ENCODE data around the gene THAP2.
A peak's percentile ranks its signal among the peaks of the same experiment; 100 is the strongest.

Gene THAP2

DNA sequence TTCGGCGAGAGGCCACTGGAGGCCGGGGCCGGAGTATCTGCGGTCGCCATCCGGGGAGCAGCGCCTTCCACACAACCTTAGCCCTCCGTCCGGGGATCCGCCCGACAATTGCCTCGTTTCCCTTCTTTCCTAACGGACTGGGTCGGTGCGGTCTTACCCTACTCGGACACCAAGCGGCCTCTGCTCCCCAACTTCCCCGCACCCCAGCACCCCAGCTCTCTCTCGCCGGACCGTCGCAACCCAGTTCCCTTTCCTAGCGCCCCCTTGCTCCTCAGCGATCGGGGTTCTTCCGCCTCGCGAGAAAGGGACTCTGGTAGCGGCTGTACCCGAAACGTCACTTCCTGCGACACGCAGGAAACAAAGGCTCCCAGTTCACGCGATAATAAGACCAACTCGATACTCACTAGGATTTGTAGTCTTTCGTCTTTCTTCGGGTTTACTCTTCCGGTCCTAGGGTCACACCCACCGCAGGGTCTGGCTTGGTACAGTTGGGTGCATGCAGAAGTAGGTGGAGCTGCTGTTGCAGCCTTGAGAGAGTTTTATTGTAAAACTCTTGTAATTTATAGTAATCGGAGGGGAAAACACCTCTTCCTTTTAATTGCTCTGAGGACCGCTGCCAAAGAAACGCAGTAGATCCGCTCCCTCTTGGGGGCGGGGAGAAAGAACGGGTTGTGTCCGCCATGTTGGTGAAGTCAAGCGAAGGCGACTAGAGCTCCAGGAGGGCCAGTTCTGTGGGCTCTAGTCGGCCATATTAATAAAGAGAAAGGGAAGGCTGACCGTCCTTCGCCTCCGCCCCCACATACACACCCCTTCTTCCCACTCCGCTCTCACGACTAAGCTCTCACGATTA lies at the start of gene THAP2, which contains the start of gene ZFC3H1:
Gene THAP2, plus strand, starts transcription at position 741 of the 850 bp plus-strand sequence. CDS start 209 bp downstream, outside the sequence.
Gene ZFC3H1, minus strand, starts transcription at position 288 of the 850 bp plus-strand sequence. Its CDS starts 238 bp downstream, at position 50.
- peak; percentile 100 for DNase-seq

DNA sequence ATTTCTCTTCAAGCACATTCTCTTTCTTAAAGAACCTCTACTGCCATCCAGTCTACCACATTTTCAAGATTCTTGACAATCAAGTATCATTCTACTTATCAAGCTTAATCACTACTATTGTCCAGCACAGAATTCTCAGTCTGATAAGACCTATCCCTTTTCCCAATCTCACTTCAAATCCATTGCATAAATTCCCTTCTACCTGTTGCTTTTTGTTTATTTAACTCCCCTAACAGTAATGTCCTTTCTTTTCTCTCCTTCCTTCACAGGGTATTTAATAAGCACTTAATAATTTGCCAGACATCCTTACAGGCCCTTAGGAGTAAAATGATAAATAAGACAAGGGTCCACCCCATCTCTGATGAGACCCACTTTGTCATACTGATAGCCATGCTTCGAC lies 42.2 kb upstream of the THAP2 start:
- no peak for DNase-seq

DNA sequence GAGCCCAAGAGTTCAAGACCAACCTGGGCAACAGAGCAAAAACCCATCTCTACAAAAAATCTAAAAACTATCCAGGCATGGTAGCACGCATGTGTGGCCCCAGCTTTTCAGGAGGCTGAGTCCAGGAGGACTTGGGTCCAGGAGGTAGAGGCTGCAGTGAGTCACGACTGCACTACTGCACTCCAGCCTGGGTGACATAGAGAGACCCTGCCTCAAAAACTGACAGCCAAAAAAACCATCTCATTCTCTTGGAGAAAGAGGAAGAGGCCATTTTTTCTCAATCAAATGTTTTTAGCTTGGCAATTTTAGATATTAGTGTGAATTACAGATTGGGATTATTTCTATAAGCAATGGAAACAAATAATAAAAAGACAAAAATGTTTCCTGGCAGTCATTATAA lies 38.6 kb upstream of the THAP2 start:
- DNase-seq: no peak

DNA sequence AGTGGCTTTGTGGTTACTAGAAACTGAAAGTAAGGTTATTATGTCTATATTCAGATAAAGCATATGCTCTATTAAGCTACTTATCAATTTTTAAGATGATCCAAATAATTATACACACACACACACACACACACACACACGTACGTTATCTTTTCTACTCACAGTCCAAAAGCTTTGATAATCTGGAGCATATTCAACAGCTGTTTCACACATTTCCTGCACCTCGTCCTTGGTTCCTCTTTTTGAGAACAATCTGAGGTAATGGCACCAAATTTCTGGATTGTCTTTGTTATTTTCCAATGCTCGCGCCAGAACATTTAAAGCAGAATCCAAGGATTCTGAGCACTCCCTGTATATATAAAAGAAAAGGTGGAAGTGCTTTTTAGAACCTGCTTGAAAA lies 38.0 kb upstream of the THAP2 start:
- DNase-seq: peak; percentile 92 to 94

DNA sequence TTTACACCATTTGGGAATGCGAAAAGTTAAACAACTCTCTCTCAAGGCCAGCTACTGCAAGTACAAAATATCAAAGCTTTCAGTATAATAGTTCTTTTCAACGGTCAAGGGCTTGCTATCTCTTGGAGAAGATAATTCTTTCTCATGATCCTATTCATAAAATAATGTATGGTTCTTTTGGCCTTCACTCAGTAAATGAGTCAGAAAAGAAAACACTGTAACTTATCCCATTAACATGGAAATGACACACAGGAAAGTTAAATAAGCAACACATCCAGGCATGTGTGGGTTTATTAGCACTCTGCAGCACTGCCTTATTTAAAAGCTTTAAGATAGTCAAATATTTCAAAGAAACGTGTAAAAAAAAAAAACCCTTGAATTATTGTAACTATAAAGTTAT lies 37.3 kb upstream of the THAP2 start:
- DNase-seq: no peak

DNA sequence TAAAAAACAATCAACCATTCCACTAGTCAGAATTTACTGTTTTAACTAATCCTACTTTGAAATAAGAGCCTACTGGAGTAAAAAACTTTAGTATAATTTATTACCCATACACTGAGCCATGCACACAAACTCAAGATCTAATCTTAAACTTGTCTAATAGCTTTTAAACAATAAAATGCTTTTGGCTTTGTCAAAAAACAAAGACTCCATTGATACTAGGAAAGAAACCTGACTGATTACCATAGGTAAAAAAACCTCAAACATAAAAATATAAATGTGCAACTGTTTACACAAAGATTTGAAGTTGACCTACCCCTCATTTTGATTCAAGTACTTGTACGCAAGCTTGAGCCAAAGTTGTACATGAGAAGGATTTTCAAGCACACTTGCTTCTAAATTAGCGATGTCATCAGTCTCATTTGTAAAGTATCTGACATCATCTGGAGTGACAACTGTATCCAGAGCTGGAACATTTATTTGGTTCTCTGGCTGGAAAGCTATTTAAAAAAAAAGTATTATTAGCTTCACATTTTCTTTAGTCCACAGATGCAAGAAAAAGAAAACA lies 36.6 kb upstream of the THAP2 start:
- DNase-seq: no peak

DNA sequence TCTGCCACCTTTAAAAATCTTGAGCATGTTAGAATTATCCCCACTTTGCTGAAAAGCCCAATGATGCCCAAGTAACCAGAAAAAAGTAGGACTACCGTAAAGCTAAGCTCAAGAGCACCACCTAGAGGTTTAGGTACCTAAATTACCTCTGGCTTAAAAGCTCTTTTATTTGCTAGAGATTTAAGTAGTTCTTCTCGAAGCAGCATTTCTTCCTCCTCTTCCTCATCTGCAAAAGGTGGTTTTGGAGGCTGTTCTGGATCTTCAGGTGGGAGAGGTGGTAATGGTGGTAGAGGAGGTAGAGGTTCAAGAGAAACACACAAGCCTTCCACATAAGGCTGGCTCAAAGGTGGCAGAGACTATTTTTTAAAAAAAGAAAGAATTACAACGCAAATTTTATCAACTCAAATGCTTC lies 27.4 kb upstream of the THAP2 start:
- DNase-seq: peak; percentile 80 to 88

DNA sequence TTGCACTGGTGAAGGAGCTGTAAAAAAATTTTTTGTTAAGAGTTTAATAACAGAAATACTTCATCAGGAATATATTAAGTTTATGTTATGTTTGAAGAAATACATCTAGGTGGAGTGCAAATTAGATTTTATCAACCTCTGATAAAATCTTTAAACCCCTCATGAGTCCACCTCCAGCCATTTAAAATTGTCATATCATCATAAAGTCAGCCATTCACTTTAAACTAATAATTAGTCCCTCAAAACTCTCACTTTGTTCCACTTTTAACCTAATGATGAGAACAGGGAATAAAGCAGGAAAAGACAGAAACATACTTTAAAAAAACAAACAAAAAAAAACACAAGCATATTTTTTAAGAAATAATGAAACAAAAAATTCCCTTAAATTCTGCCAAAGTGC lies 25.6 kb upstream of the THAP2 start:
- DNase-seq: no peak

DNA sequence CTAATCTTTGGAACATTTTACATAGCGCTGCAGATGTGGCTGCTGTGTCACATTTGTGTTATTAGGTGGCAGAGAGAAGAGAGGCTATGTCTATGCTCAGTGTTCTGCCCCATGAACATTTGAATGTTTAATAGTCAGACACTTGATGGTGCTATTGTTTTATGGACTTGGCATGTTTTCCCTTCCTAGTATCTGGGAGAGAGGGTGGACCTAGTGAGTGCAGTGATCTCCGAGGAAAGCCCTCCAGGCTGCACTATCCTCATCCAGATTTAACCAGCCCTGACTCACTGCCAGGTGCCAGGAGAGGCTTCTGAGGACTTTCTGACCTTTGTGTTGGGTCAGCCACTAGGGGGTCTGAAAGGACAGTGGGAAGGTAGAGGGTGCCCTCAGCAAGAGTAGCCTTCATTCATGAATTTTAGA lies 24.8 kb upstream of the THAP2 start:
- no peak for DNase-seq

DNA sequence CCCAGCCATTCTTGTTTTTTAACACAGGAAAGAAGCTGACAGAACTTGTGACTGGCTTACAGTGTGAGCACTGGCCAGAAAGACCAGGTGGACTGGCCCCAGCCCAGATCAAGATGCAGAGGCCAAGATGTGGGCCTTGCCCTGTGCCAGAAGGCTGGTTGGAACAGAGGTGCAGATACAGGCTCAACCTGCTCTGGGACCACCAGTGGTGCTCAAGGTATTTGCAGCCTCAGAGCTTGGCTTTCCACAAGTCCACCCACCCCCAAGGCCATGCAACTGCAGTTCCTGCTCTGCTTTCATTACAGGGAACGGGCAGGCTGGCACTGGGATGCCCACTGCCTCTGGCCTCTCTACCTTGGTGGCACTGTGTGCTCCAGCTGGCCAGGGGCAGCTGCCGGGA lies 23.8 kb upstream of the THAP2 start:
- DNase-seq: no peak

DNA sequence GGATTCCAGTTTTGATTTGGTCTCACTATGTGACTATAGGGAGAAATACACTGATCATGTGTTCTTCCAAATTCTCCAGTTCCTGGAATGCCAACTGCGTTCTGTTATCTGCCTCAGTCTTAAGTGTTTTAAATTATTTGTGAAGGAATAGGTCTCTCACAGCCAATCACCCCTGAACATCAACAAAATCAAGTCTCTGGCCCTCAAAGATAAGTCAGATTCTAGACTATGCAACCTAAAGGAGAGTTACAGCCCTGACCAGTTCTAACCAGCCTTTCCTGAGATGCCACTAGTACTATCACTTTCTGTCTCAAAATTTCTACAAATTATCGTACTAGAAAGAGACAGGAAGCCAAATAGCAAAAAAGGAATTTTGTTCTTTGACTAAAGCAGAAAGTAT lies 22.7 kb upstream of the THAP2 start:
- no peak for DNase-seq

DNA sequence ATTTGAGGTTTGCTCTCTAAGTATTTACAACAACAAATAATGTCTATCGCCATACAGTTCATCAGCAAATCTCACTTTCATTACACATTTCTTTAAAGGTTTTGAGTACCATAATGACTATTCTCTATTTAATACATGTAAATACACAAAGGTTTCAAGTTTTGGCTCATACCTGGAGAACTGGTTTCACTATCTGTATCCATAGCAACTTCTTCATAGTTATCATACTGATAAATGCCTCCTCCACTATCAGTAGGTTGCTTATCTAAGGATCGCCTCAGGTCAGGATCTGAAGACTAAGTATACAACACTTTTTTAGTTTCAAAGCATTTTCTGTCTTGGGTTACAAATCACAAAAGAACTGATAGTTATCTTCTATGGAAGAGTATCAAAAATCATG lies 21.8 kb upstream of the THAP2 start:
- DNase-seq: no peak

DNA sequence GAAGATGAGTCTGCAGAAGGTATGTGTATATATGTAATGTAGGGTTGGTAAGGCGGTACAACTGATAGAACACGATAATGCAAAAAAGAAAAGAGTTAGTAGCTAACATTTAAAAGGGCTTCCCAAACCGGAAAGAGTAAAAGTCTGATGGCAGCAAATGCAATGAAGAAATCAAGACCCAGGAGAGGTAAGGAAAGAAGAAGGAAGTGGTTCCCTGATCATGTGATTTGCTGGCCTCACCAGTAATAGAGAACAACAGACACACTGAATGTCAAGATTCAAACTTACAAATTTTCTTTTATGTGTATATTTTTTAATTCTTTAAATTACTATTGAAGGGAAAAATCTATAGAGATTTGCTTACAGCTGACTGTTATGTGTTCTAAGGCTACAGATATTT lies 18.8 kb upstream of the THAP2 start:
- peak; percentile 77 to 81 for DNase-seq

DNA sequence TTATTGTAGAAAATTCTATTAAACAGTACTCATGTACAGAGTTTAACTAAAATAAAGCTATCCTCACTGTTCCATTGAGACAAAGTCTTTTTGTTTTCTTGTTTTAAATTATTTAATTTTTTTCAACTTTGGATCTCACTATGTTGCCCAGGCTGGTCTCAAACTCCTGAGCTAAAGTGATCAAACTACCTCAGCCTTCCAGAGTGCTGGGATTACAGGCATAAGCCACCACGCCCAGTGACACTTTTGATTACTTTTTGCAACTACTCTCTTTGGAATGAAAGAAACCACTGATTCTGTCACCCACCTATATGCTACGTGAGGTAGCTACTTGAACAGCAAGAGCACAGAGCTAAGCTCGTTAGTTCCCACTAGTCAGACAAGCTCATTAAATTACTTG lies 17.6 kb upstream of the THAP2 start:
- no peak for DNase-seq

DNA sequence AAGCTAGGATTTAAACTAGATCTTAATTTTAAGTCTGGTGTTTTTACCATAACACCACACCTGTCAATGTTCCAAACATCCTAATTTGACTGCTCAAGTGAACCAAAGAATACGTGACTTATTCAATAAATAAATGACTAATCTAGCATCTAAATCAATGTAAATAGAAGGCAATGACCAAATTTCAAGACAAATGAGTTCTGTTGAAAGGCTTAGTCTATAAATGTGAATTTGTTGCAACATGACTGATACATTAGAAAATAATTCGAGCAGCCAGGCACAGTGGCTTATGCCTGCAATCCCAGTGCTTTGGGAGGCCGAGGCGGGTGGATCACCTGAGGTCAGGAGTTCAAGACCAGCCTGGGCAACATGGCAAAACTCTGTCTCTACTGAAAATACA lies 15.6 kb upstream of the THAP2 start:
- no peak for DNase-seq

DNA sequence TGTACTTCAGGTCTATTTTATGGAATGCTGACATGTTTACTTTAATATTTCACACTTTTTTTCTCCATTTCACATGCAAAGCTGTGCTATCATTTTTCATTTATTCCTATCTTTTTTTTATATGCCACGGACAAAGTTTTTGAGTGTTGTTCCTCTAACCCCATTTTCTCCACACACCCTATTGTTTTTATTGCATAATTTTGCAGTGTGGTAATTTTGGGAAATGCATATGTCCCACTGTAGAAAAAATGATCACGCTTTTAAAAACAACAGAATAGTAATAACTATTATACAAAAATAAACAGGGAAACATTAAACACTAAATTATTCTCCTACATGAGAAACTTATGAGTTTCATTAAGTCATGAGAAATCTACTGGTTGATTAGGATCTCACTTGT lies 14.7 kb upstream of the THAP2 start:
- no peak for DNase-seq

DNA sequence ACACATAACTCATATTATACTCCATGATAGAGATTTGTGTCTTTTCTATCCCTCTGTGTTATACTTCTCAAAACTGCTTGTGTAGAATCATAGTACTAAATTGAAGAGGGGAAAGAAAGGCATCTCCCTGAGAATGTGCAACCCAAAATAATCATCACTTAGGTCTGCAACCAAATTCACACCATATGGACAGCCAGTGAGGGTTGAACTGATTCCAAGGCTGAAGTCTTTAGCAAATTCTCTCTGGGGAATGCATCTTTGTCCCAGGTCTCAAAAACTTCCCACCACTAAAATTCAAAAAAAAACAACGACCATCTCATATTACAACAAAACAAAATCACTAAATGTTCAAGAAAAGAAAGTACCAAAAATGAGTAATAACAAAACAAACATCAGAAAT lies 11.4 kb upstream of the THAP2 start:
- DNase-seq: no peak

DNA sequence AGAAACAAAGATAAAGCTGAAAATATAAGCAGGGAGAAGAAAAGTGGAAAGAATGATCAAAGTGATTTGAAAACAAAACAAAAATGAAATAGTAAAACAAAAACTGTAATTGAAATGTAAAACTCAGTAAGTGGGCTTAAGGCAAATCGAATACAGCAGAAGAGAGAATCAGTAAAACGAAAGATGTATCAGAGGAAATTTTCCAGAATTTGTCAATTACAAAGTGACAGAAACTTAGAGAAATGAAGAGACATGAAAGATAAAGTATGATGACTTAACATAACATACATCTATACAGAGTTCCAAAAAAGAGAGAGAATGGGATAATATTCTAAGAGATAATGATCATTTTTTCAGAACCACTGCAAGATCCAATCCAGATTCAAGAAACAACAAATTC lies 11.0 kb upstream of the THAP2 start:
- no peak for DNase-seq

DNA sequence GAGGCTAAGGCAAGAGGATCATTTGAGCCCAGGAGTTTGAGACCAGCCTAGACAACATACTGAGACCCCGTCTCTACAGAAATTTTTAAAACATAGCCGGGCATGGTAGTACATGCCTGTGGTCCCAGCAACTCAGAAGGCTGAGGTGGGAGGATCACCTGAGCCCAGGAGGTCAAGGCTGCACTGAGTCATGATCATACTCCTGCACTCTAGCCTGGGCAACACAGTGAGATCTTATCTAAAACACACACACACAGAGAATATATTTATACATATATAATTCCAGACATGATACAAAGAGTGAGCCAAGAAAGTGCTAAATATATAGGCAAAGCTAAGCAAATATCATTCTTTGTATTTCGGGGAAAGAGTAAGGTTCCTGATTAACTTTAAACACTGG lies 9.9 kb upstream of the THAP2 start:
- DNase-seq: no peak

DNA sequence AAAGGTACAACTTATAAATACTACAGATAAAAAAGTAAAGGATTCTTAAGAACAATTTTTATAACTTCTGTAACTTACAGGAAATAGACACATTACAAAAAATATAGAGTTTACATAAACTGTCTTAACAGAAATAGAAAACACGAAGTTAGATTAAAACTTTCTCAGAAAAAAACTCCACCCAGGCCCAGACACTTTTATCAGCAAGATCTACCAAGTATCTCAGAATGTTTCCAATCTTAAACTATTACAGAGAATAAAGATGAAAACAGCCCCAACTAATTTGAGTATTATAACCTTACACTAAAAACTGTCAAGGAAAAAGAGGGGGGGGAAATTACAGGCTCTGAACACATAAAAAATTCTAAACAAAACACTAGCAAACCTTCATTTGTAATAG lies 8.6 kb upstream of the THAP2 start:
- no peak for DNase-seq

DNA sequence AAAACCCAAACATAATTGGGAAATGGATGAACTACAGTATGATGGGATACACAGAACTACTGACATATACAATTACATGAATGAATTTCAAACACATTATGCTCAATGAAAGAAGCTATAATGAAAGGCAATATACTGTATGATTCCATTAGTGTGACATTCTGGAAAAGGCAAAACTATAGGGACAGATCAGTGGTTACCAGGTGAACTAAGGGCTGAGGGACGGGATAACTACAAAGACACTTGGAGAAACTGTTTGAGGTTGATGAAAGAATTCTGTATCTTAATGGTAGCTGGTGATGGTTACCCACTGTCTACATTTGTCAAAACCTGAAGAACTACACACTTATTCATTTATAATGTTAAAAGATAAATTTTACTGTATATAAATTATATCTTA lies 8.2 kb upstream of the THAP2 start:
- no peak for DNase-seq

DNA sequence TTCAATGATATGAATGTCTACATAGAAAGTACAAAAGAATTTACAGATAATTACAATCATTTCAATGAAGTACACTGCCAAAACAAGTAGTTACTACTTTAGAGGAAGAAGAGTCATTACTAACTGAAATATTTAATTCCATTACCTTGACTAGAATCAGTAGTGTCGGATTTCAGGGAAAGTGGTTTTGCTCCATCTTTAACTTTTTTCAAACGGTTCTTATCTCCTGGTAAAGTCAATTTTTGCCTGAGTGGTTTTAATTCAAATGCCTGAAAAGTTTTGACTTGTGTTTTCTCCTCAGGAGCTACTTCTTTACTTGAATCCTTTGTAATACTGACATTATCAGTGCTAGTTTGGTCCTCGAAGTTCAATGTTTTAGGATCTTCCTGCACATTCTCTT lies 7.4 kb upstream of the THAP2 start:
- DNase-seq: no peak

DNA sequence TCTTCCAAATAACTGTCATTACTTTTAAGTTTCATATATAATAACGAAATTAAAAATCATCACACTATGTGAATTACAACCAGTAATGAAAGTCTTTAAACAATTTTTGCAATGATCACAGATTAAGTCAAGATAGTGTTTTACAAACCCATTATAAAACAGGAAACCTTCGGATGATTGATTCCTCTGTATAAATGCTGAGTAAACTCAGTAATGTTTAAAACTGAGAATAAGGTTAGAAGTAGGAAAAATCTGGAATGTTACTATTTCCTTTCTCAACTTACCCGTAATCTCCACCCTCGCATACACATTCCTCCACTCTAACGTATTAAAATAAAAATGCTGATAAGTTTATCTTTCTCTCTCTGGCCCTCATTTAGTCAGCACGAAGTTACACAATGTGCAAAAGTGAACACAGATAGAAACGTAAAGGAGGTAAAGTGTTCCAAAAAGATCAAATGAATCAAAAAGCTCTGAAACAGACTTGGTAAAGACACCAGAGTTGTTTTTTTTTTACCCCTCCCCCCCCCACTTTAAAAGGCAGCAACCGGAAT lies 2.0 kb upstream of the THAP2 start:
- no peak for DNase-seq

DNA sequence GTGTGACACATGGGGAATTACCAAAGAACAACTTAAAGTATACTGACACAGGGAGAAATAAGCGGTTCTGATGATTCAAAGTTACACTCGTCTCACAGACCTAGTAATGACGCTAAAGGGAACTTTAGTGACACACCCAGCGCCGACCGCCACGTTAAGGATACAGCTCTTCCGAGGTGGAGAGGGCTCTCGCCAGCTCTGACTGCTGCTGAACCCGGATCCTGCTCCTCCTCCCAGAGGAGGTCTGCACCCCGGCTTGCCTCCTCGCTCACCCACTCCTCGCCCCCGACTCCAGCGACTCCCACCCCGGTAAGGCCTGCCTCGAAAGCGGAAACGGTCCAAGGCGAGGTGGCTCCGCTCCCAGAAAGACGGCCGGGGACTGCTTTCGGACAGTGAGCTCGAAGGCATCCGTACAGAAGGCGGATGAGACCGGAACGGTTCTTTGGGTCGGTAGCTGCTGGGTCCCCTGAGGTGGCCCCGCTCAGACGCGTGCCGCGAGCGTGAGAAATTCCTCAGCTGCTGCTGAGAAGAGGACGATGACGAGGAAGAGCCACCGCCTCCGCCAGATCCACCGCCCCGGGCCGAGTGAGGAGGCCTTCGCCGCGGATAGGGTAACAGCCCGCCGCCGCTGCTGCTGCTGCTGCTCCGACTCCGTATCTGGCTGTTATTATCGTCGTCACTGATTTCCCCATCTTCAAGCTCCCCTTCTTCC lies 1.1 kb upstream of the THAP2 start:
- peak; percentile 63 for DNase-seq
